ENCODE results near the gene TBXAS1.

The TBXAS1 gene

DNA sequence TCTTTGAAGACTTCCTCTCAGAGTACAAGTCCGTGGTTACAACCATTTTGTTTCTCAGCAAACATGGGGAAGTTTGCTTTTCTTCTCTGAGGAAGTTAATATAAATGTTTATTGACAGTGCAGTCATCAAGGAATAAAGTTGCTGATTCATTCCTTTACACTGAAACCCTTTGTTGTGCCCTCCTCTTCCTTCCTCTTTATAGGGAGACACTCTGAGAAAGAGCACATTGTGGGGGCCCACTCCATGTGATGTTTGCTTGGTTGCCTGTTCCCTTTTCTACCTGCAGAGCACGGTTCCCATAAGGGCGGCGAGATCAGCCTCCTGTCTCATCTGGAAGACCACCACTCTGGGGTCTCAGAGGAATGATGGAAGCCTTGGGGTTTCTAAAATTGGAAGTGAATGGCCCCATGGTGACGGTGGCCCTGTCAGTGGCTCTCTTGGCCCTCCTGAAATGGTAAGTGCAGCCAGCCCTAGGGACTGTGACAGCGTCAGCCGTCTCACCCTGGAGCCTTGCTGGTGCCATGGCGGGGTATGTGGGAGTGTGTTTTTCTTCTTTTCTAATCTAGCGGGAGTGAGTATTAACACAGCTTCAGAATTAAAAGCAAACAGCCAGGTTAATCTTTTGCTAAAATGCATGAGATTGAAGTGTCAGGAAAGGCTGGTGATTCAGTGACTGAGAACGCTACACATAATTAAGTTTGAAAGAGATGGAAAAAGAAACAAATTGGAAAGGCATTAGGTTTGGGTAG is at the start of gene TBXAS1:
Gene TBXAS1 (plus strand): TSS at position 240 of the 750 bp plus-strand sequence. CDS start 127 bp downstream, at position 367.
- no peak for DNase-seq

GRCh38 chr7:139782932-139783331 is 46.1 kb upstream of the TBXAS1 start:
- DNase-seq = no peak

DNA sequence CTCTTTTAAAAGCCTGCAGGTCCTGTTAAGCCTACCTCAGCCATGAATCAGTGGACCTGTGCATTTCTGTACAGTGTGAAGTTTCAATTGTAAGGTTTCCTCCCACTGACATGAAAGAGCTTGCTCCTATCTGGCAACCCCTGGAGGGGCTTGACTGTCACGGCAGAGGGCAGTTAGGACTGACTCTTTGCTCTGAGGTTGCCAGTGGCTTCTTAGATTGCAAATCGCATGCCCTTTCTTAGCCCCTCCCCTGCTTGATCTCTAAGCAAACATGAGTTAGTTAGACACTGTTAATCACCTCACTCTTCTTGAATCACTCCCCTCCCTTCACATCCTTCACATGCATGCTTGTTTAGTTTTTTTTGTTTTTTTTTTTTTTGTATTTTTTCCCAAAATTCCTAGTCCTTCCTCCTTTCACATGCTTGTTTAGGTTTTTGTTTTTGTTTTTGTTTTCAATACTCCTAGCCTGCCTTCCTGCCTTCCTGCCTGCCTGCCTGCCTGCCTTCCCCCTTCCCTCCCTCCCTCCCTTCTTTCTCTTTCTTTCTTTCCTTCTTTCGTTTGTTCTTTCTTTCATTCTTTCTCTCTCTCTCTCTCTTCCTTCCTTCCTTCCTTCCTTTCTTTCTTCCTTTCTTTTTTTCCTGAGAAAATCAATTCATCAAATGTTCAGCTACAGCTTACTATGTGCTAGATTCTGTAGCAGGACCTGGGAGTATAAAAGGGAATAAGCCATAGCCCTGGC is 45.2 kb upstream of the TBXAS1 start:
- DNase-seq = no peak

GRCh38 chr7:139784648-139785047 is 44.4 kb upstream of the TBXAS1 start:
- DNase-seq = no peak

- no peak for DNase-seq
These were observed 37.7 kb upstream of the TBXAS1 start for GRCh38 chr7:139791316-139791715.

GRCh38 chr7:139797607-139798006 is 31.5 kb upstream of the TBXAS1 start:
- no peak for DNase-seq

GRCh38 chr7:139798221-139798620 is 30.8 kb upstream of the TBXAS1 start:
- DNase-seq = no peak

- no peak for DNase-seq
These were observed 30.2 kb upstream of the TBXAS1 start for GRCh38 chr7:139798892-139799291.

GRCh38 chr7:139799586-139799985 is 29.5 kb upstream of the TBXAS1 start:
- DNase-seq = no peak

- DNase-seq = no peak
These were observed 24.5 kb upstream of the TBXAS1 start for GRCh38 chr7:139804571-139804970.

- no peak for DNase-seq
These were observed 22.1 kb upstream of the TBXAS1 start for GRCh38 chr7:139807009-139807408.

- DNase-seq = no peak
These were observed 20.6 kb upstream of the TBXAS1 start for GRCh38 chr7:139808427-139808826.

DNA sequence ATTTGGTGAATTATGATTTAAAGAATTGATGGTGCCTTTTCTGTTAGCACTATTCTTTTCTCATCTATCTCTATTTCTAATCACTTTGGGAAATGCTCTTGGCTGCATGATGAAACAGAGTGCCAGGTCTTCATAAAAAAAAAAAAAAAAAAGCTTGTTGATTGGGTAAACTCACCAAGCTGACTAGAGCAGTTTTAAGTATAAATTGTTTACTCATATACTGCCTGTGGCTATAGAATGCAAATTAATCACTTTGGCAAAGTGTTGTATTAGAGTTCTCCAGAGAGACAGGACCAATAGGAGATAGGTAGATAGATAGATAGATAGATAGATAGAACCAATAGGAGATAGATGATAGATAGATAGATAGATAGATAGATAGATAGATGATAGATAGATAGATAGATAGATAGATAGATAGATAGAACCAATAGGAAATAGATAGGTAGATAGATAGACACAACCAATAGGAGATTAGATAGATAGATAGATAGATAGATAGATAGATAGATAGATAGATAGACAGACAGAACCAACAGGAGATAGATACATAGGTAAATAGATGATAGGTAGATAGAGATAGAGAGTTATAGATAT is 20.1 kb upstream of the TBXAS1 start:
- DNase-seq = no peak

DNA sequence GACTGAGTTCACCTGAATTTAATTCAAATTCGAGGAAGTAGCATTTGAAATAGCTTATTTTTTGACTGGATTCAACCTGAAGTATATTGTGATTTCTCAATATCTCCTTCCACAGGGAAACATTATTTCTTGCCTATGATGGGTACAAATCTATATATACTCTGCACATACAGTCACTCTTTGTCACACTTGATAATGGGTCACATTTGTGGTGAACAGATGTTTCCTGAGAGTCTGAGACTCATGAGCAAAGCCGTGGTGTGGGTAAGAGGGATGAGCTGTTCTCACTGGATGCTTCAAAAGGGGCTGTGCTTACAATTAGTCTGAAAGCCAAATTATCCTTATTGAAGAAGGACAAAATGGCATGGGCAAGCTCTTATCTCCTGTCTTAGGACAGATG is 18.0 kb upstream of the TBXAS1 start:
- no peak for DNase-seq

GRCh38 chr7:139813151-139813550 is 15.9 kb upstream of the TBXAS1 start:
- DNase-seq = no peak

DNA sequence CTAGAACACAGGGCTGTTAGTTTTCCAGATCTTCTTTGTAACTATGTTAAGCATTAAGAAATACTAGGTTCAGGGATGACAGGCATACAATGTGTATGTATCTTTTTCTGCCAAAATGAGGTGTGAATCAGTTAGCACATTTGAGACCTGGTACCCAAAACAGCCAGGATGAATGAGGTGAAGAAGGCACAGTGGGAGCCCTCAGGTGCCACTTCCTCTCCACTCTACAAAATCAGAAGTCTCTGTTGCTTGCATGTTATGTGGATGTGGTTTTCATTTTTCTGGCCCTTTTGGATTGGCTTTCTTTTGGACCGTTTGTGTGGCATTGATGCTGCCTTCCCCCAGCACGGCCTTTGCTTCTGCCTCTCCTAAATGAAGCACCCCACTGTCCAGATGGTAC is 15.4 kb upstream of the TBXAS1 start:
- no peak for DNase-seq

- DNase-seq = no peak
These were observed 11.8 kb upstream of the TBXAS1 start for GRCh38 chr7:139817249-139817648.

DNA sequence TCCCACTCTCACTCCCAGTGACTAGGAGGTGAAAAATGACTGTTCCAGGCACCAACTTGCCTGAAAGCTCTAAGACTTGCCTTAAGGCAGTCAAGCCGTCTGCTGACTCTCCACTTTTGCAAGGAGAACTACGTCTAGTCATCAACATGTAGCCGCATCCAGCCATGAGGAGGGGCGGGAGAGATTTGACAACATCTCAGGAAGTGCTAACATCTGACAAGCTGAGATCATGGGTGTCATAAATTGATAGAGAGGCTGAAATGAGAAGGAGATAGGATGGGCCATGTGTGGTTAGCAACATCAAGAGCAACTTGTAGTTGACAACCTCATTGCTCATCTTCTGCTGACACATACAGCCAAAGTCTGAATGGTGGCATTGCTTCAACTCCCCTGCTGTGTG is 9.0 kb upstream of the TBXAS1 start:
- no peak for DNase-seq

- DNase-seq = no peak
These were observed 7.5 kb upstream of the TBXAS1 start for GRCh38 chr7:139821349-139822105.

DNA sequence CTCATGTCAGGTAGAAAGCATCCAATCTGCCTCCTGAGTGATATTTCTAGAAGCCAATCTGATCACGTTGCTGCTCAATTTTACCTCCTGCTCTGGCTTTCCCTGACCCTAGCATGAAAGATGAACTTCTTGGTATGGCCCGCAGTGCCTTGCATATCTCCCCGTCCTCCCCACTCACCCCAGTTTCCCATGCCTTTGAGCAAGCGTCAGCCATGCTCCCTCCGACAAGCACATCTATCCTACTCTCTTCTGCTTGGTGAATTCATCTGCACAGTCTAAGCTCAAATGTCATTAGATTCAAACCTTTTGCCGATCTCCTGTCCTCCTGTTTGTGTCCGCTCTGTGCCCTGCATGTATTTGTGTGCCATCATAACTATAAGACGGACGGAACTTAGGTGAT is 6.2 kb upstream of the TBXAS1 start:
- DNase-seq = no peak

DNA sequence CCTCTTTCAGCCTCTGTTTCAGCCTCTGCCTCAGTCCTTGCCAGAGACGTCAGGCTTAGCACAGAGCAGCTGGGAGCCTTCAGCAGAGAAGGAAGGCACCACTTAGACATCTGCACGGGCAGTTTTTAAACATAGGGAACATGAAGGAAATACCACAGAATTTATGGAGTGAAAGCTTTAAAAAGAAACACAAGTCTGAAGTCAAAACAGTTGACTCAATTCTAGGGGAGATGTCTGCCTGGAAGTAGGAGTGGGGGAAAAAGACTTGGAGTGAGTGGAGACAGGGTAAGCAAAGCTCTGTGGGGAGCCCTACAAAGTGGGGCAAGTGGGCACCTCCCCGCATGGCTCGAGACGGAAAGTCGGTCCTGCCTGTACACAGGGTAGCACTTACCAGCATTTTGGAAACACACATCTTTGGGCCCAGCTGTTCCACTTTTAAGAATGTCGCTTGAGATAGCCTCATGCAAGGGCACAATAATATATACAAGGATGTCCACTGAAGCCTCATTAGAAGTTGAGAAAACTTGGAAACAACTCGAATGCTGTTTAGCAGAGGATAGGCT is 5.0 kb upstream of the TBXAS1 start:
- DNase-seq = no peak

DNA sequence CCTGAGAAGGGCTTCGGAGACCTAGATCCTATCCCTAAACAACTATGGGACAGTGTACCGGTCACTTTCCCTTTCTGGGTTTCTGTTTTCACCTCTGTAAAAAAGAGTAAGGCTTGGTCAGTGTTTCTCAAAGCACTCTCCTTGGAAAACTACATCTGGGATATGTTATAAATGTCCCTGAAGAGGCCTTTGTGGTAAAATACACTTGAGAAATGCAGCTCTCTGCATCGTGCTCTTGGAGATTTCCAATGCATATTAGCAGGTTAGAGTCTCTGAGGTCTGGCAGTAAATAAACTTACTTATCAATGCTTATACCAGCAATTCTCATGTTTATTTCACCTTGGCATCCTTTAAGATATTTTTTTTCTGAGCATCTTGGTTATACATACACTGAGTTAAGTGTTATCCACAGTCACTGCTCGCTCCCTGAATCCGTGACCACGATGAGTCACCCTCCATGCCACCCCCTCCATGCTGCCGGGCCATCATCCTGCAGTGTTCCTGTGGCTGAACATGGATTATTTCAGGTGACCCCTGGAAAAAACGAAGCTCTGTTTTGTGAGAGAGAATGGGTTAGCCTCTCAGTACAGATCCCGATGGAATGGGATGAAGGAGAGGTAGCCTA is 3.3 kb upstream of the TBXAS1 start:
- DNase-seq = no peak

GRCh38 chr7:139827042-139827441 is 2.0 kb upstream of the TBXAS1 start:
- no peak for DNase-seq

Measured in activated T-cell treated with anti-CD3 and anti-CD28 coated beads for 4 hours (primary cell).